Prostate gland (tissue), 2 donors: ENCODE results near the gene B3GALT4.
"Not testable (repeated sequence)": the region's sequence is repeated elsewhere in the genome, so short reads cannot be mapped to it uniquely, and the experiment has no call there.

ENCODE experiments used
- CTCF ChIP-seq, 4 experiments: fragments of 200-600 bp in 2 of 4; fragments of 450-650 bp in 2 of 4; sonication (generic) in 2 of 4; IDR thresholded peaks; 1 replicate in 3 of 4; 2 replicates in 1 of 4; pipeline ENCODE4 v1.5.1; 2016 to 2019; ENCODE audit warnings: antibody characterized with exemption in 4 of 4, mild to moderate bottlenecking in 2 of 4, moderate library complexity in 2 of 4
- POLR2A ChIP-seq: fragments of 450-650 bp; IDR thresholded peaks from one replicate; pipeline ENCODE4 v1.6.1; 2016; ENCODE audit warnings: antibody characterized with exemption, mild to moderate bottlenecking
- POLR2AphosphoS5 ChIP-seq: sonication (generic); formaldehyde crosslinking; IDR thresholded peaks from one replicate; pipeline ENCODE4 v1.6.1; 2017; ENCODE audit warnings: antibody characterized with exemption

- not testable (repeated sequence) for TF ChIP-seq CTCF (IDR thresholded peaks at IDR 0.05); POLR2A; POLR2AphosphoS5
Measured at GRCh38 chr6:33275795-33276580, 935 bp upstream of the B3GALT4 start.
